Caco-2 (cell line): ENCODE measurements around the gene TNNI3K. TPM values are rescaled to one million over a fixed set of nuclear protein-coding genes. Genes with fewer than 3 reads are reported as not detected.

ENCODE experiments used
- BruUV-seq: library from RNA; stranded (reverse); fragments of 400-500 nt; replicated peaks from 2 replicates; lab custom pipeline; 2021; lab: Mats Ljungman, UMichigan
- CTCF ChIA-PET: fragments of 300-600 bp; sonication (Branson Sonifier 250); formaldehyde crosslinking; loops from one replicate; lab custom pipeline; 2022; ENCODE audit warnings: antibody characterized with exemption; lab: Charles Lee
- POLR2A ChIA-PET: fragments of 300-600 bp; sonication (Branson Sonifier 250); formaldehyde crosslinking; loops from one replicate; lab custom pipeline; 2022; ENCODE audit warnings: antibody characterized with exemption; lab: Charles Lee
- DNase-seq, 2 experiments: peaks; one replicate each; pipeline versions ENCODE4 v3.0.0 to v3.0.0-alpha.2; 2020 to 2022
- H3K27me3 ChIP-seq: replicated peaks from 2 replicates; pipeline ENCODE4 v1.6.0; 2011; ENCODE audit warnings: low read length; ENCODE audit not compliant: control insufficient read depth, insufficient read depth
- H3K36me3 ChIP-seq: 2 replicates; pipeline ENCODE4 v1.5.1; 2011; ENCODE audit warnings: low read length; ENCODE audit not compliant: control insufficient read depth, insufficient read depth
- H3K4me1 ChIP-seq: fragments of 250-450 bp; sonication (Bioruptor Pico); 2 replicates; pipeline ENCODE4 v1.5.1; 2020; ENCODE audit warnings: mild to moderate bottlenecking
- H3K4me3 ChIP-seq: 2 replicates; pipeline ENCODE4 v1.5.1; 2011; ENCODE audit warnings: low read depth, mild to moderate bottlenecking, control low read depth, low read length
- H3K9me3 ChIP-seq: fragments of 250-450 bp; sonication (Bioruptor Pico); 2 replicates; pipeline ENCODE4 v1.5.1; 2020; ENCODE audit warnings: mild to moderate bottlenecking, moderate library complexity
- H3K27ac Mint-ChIP-seq: one replicate; pipeline ENCODE4 v1.8.0; 2022; ENCODE audit warnings: mixed read lengths; ENCODE audit not compliant: unreplicated experiment
- H3K27me3 Mint-ChIP-seq: one replicate; pipeline ENCODE4 v1.8.0; 2022; ENCODE audit warnings: mixed read lengths; ENCODE audit not compliant: insufficient read depth, unreplicated experiment
- H3K36me3 Mint-ChIP-seq: one replicate; pipeline ENCODE4 v1.8.0; 2022; ENCODE audit warnings: mild to moderate bottlenecking, mixed read lengths; ENCODE audit not compliant: insufficient read depth, unreplicated experiment
- H3K4me1 Mint-ChIP-seq: one replicate; pipeline ENCODE4 v1.8.0; 2022; ENCODE audit warnings: low read depth, mixed read lengths; ENCODE audit not compliant: unreplicated experiment
- H3K4me3 Mint-ChIP-seq: one replicate; pipeline ENCODE4 v1.8.0; 2022; ENCODE audit warnings: mild to moderate bottlenecking, moderate library complexity, mixed read lengths; ENCODE audit not compliant: unreplicated experiment
- H3K9me3 Mint-ChIP-seq: one replicate; pipeline ENCODE4 v1.8.0; 2022; ENCODE audit warnings: mixed read lengths; ENCODE audit not compliant: unreplicated experiment
- intact Hi-C: fragments of 100-400 bp; cut with micrococcal nuclease; formaldehyde crosslinking; loops from one replicate; pipeline ENCODE4 v1.10.0; 2022; ENCODE audit not compliant: unreplicated experiment
- total RNA-seq: library from RNA; stranded (reverse); gene quantifications from 2 replicates; pipeline ENCODE4 v1.2.3, GENCODE V29; 2022
- TF ChIP-seq, protein P1 (sequence below), 2 experiments: fragments of 200-600 bp in 1 of 2; IDR thresholded peaks; 1 replicate in 1 of 2; 2 replicates in 1 of 2; pipeline versions ENCODE4 v1.5.1 to v1.8.0; 2011 to 2022; ENCODE audit warnings: antibody characterized with exemption in 1 of 2, control low read depth in 1 of 2, inconsistent platforms in 1 of 2, low read depth in 1 of 2, low read length in 1 of 2, mild to moderate bottlenecking in 1 of 2, moderate library complexity in 1 of 2; ENCODE audit not compliant: insufficient read depth in 1 of 2, severe bottlenecking in 1 of 2, unreplicated experiment in 1 of 2

TNNI3K gene
- total RNA-seq, 1 experiment from 2014 or later, result not detected

DNA sequence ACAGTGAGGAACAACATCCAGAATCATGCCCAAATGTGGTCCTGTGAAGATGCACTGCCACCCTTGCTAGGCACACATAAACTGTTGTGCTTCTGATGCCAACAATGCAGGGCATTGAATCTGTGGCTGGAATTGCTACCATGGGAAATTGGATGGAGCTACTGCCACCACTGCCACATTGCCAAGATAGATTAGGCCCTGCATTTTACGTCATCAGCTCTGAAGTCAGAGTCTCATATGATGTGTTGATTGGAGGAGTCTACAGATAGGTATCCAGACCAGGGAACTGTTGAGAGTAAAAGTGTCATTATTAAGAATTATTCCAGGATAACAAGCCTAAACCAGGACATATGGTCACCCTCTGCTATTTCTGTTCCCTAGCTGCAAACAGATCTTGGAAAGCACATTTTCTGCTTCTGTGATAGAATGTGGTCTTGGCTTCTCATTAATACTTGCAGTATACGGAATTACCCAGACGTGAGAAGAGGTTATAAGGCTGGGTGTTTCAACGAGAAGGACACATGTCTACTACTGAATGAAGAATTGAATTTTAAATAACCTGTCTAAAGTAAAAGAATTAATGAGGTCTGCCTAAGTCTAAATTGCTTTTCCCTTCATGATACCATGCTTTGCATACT is 106.6 kb downstream of the TNNI3K start:
- Mint-ChIP-seq H3K27ac (no peak overlapping the region), H3K4me1 (no peaks in the 10 kb centered on the region), H3K36me3 (no peaks in the 10 kb centered on the region), H3K4me3 (no peak overlapping the region), H3K27me3 (no peaks in the 10 kb centered on the region), H3K9me3 (no peaks in the 10 kb centered on the region)
- TF ChIP-seq, protein P1, sequence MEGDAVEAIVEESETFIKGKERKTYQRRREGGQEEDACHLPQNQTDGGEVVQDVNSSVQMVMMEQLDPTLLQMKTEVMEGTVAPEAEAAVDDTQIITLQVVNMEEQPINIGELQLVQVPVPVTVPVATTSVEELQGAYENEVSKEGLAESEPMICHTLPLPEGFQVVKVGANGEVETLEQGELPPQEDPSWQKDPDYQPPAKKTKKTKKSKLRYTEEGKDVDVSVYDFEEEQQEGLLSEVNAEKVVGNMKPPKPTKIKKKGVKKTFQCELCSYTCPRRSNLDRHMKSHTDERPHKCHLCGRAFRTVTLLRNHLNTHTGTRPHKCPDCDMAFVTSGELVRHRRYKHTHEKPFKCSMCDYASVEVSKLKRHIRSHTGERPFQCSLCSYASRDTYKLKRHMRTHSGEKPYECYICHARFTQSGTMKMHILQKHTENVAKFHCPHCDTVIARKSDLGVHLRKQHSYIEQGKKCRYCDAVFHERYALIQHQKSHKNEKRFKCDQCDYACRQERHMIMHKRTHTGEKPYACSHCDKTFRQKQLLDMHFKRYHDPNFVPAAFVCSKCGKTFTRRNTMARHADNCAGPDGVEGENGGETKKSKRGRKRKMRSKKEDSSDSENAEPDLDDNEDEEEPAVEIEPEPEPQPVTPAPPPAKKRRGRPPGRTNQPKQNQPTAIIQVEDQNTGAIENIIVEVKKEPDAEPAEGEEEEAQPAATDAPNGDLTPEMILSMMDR (IDR thresholded peaks at IDR 0.05; ENCODE audit: insufficient read depth in 1 of 2, low read depth in 1 of 2, low read length in 1 of 2, severe bottlenecking in 1 of 2, unreplicated experiment in 1 of 2), result no peak
- Histone ChIP-seq H3K4me3 (no peak overlapping the region), H3K9me3 (no peaks in the 10 kb centered on the region), H3K4me1 (no peaks in the 10 kb centered on the region), H3K27me3 (no peaks in the 10 kb centered on the region), H3K36me3 (no peaks in the 10 kb centered on the region)
- BruUV-seq, result no TSS peak
- DNase-seq, result no peak
- ChIA-PET POLR2A (no interaction called here), CTCF (no interaction called here)
- intact Hi-C loops, result no loop called here

DNA sequence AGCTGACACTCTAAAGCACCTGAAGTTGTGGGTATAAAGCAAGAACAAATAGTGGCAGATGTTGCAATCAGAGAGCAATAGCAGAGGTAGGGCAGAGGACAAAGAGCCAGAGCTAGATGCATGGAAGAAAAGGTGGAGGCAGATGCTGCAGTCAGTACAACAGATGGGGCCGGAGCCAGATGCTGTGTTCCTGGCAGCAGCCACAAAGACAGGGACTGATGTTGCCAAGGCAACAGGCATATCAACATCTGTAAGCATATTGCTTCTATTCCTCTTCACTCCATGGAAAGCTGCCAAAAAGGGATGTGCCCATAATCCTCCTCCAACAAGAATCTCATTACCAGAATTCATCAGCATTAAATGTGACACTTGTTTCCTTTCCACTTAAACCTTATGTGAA is 108.0 kb downstream of the TNNI3K start:
- H3K27me3 ChIP-seq, result no peaks in the 10 kb centered on the region
- no peak overlapping the region for H3K4me3 ChIP-seq
- intact Hi-C loops, result no loop called here
- H3K36me3 ChIP-seq, result no peaks in the 10 kb centered on the region
- H3K4me1 ChIP-seq, result no peaks in the 10 kb centered on the region
- H3K9me3 ChIP-seq, result no peaks in the 10 kb centered on the region
- ChIA-PET CTCF (no interaction called here), POLR2A (no interaction called here)
- TF ChIP-seq, protein P1 (IDR thresholded peaks at IDR 0.05; ENCODE audit: insufficient read depth in 1 of 2, low read depth in 1 of 2, low read length in 1 of 2, severe bottlenecking in 1 of 2, unreplicated experiment in 1 of 2), result no peak
- Mint-ChIP-seq H3K9me3 (no peaks in the 10 kb centered on the region), H3K36me3 (no peaks in the 10 kb centered on the region), H3K27ac (no peak overlapping the region), H3K27me3 (no peaks in the 10 kb centered on the region), H3K4me3 (no peak overlapping the region), H3K4me1 (no peaks in the 10 kb centered on the region)
- BruUV-seq, result no TSS peak
- DNase-seq, result no peak

DNA sequence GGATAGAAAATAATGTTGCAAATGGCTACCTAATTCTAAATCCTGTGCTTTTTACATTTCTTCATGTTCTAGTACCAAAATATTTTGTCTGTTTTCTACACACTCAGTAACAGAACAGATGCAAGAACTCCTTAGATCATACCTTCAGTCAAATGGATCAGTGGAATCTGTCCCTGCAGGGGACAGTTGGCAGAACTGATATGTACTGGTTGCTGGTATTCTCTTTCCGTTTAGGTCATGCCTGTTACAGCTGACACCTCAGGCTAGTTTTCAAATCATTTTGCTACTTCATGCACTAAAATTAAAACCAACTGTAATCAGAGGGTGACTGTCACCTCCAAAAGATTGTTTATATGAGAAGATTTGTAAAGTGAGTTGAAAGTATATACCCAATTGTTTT is 109.2 kb downstream of the TNNI3K start:
- no peaks in the 10 kb centered on the region for H3K9me3 Mint-ChIP-seq
- no peak overlapping the region for H3K27ac Mint-ChIP-seq
- Histone ChIP-seq H3K4me1 (no peaks in the 10 kb centered on the region), H3K9me3 (no peaks in the 10 kb centered on the region), H3K36me3 (no peaks in the 10 kb centered on the region), H3K4me3 (no peak overlapping the region), H3K27me3 (no peaks in the 10 kb centered on the region)
- ChIA-PET POLR2A (no interaction called here), CTCF (no interaction called here)
- H3K4me3 Mint-ChIP-seq, result no peak overlapping the region
- H3K36me3 Mint-ChIP-seq, result no peaks in the 10 kb centered on the region
- intact Hi-C loops, result no loop called here
- no peak for DNase-seq
- no peaks in the 10 kb centered on the region for H3K27me3 Mint-ChIP-seq
- no peaks in the 10 kb centered on the region for H3K4me1 Mint-ChIP-seq
- BruUV-seq, result no TSS peak
- TF ChIP-seq, protein P1 (IDR thresholded peaks at IDR 0.05; ENCODE audit: insufficient read depth in 1 of 2, low read depth in 1 of 2, low read length in 1 of 2, severe bottlenecking in 1 of 2, unreplicated experiment in 1 of 2), result no peak
